HG02938 (cell line): ENCODE measurements around the gene ATP6AP1.

Experiments
- ATAC-seq: cut with Tn5 transposase; IDR thresholded peaks from one replicate; pipeline ENCODE4 v1.9.1; 2021; ENCODE audit warnings: mild to moderate bottlenecking, moderate library complexity; ENCODE audit not compliant: unreplicated experiment

ATP6AP1 gene

GRCh38 chrX:154486052-154486395 lies 57.5 kb downstream of the ATP6AP1 start:
- no peak for ATAC-seq
